Measurements from ENCODE around the gene SPDYE6. TPM values are rescaled to one million over a fixed set of nuclear protein-coding genes. Genes with fewer than 3 reads are reported as not detected.

SPDYE6 gene
- total RNA-seq, 6 experiments from 2014 or later, result not detected

DNA sequence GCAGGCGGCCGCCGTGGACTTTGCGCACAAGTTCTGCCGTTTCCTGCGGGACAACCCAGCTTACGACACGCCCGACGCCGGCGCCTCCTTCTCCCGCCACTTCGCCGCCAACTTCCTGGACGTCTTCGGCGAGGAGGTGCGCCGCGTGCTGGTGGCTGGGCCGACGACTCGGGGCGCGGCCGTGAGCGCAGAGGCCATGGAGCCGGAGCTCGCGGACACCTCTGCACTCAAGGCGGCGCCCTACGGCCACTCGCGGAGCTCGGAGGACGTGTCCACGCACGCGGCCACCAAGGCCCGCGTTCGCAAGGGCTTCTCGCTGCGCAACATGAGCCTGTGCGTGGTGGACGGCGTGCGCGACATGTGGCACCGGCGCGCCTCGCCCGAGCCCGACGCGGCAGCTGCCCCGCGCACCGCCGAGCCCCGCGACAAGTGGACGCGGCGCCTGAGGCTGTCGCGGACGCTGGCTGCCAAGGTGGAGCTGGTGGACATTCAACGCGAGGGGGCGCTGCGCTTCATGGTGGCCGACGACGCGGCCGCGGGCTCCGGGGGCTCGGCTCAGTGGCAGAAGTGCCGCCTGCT is 55.5 kb downstream of the SPDYE6 start:
- H3K4me3 Mint-ChIP-seq, result no peak overlapping the region
- H3K4me1 Mint-ChIP-seq (ENCODE audit: low read depth), result no peaks in the 10 kb centered on the region
- H3K9me3 Mint-ChIP-seq, result no peaks in the 10 kb centered on the region
- H3K27me3 Mint-ChIP-seq (ENCODE audit: insufficient read depth), result peaks cover 5% of the 10 kb centered on the region
- H3K27ac Mint-ChIP-seq, result no peak overlapping the region
- TF ChIP-seq, protein P1, sequence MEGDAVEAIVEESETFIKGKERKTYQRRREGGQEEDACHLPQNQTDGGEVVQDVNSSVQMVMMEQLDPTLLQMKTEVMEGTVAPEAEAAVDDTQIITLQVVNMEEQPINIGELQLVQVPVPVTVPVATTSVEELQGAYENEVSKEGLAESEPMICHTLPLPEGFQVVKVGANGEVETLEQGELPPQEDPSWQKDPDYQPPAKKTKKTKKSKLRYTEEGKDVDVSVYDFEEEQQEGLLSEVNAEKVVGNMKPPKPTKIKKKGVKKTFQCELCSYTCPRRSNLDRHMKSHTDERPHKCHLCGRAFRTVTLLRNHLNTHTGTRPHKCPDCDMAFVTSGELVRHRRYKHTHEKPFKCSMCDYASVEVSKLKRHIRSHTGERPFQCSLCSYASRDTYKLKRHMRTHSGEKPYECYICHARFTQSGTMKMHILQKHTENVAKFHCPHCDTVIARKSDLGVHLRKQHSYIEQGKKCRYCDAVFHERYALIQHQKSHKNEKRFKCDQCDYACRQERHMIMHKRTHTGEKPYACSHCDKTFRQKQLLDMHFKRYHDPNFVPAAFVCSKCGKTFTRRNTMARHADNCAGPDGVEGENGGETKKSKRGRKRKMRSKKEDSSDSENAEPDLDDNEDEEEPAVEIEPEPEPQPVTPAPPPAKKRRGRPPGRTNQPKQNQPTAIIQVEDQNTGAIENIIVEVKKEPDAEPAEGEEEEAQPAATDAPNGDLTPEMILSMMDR (IDR thresholded peaks at IDR 0.05), result peak; percentile 49
- DNase-seq, result no peak
- H3K36me3 Mint-ChIP-seq (ENCODE audit: low read depth), result no peaks in the 10 kb centered on the region

DNA sequence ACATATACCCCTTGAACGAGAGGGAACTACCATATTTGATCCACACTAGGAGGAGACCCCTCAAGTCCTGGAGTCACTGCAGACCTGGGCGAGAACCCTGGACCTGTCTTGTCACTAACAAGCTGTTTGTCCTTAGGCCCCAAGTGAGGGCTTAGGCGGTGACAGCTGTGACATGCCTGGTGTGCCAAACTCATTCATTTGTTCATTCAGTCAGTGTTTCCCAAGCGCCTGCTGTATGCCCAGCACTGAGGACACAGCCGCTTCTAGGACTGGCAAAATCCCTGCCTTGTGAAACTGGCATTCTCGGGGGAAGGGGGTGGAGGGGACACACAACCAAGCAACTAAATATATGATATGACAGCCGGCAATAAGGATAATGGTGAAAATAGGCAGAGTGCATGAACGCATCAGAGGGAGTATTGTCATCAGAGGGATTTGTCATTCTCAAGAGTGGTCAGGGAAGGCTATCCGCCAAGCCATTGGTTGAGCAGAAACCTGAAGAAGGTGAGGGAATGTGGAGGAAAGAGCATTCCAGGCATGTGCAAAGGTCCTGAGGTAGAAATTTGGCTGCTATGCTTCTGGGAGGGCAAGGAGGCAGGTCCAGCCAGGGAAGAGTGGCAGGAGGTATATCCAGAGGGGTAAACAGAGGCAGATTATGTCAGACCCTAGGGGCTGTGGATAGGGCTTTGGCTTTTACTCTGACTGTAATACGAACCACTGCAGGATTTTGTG is 58.6 kb downstream of the SPDYE6 start:
- Mint-ChIP-seq H3K36me3 (ENCODE audit: low read depth) (no peaks in the 10 kb centered on the region), H3K27ac (no peak overlapping the region), H3K9me3 (no peaks in the 10 kb centered on the region), H3K27me3 (ENCODE audit: insufficient read depth) (peaks cover 5% of the 10 kb centered on the region), H3K4me3 (no peak overlapping the region), H3K4me1 (ENCODE audit: low read depth) (no peaks in the 10 kb centered on the region)
- TF ChIP-seq, protein P1 (IDR thresholded peaks at IDR 0.05), result no peak
- DNase-seq, result no peak

DNA sequence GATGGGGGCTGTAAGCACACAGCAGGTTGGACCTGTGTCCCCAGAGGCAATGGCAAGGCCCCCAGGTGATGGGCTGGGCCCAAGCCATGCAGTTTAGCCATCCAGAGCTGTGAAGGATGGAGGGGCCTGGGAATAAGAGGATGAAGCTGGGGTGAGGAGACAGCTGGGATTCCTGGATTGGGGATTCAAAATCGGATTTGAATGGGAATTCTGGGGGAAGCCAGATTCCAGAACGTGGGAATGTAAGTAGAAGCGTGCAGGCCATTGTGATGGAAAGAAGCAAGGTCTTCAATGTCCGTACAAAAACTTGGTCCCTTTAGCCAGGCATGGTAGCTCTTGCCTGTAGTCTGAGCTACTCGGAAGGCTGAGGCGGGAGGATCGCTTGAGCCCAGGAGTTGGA is 59.7 kb downstream of the SPDYE6 start:
- Mint-ChIP-seq H3K36me3 (ENCODE audit: low read depth) (no peaks in the 10 kb centered on the region), H3K4me1 (ENCODE audit: low read depth) (no peaks in the 10 kb centered on the region), H3K9me3 (no peaks in the 10 kb centered on the region), H3K4me3 (no peak overlapping the region), H3K27ac (no peak overlapping the region), H3K27me3 (ENCODE audit: insufficient read depth) (peaks cover 6% of the 10 kb centered on the region)
- no peak for DNase-seq
- TF ChIP-seq, protein P1 (IDR thresholded peaks at IDR 0.05), result no peak

DNA sequence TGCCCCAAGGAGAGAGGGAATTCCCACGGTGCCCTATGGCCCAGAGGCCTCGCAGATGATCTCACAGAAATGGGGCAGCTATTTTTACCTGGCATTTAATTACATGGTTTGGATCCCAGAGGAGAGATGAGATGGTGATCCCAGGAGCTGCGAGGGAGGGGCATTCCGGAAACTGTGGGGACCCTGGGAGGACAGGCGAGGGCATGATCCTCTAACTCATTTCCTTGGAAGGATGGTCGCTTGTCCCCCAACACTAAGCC is 60.1 kb downstream of the SPDYE6 start:
- peaks cover 7% of the 10 kb centered on the region for H3K27me3 Mint-ChIP-seq (ENCODE audit: insufficient read depth)
- H3K27ac Mint-ChIP-seq, result no peak overlapping the region
- TF ChIP-seq, protein P1 (IDR thresholded peaks at IDR 0.05), result no peak
- no peaks in the 10 kb centered on the region for H3K4me1 Mint-ChIP-seq (ENCODE audit: low read depth)
- no peak overlapping the region for H3K4me3 Mint-ChIP-seq
- H3K36me3 Mint-ChIP-seq (ENCODE audit: low read depth), result no peaks in the 10 kb centered on the region
- DNase-seq, result no peak
- no peaks in the 10 kb centered on the region for H3K9me3 Mint-ChIP-seq

Small RNA genes within 50 kb of the gene (microRNA-seq; reads per million reads assigned to microRNA genes)
- gene MIR548O, result not detected

Other genes with a start within 250 kb of the SPDYE6 start
- gene SH2B2, start 69.6 kb downstream of the SPDYE6 start, total RNA-seq (2021; fragmentation: NEBNext Ultra II Directional; extraction: Animal tissue kit (Norgen Biotek cat#: 25700)), result 1 to 10 TPM; 1.2 to 3.2 (median 1.6) TPM
- 10 to 100 TPM; 18.8 to 24.7 (median 20.4) TPM for gene PRKRIP1, start 39.9 kb upstream of the SPDYE6 start, total RNA-seq (2021; fragmentation: NEBNext Ultra II Directional; extraction: Animal tissue kit (Norgen Biotek cat#: 25700))
- 10 to 100 TPM; 49.4 to 72.5 (median 54.9) TPM for gene ORAI2, start 77.1 kb upstream of the SPDYE6 start, total RNA-seq (2021; fragmentation: NEBNext Ultra II Directional; extraction: Animal tissue kit (Norgen Biotek cat#: 25700))
- 10 to 100 TPM in 3 of 6 experiments, 1 to 10 TPM in 3; 9.6 to 11.0 (median 10.0) TPM for gene ALKBH4, start 108.4 kb upstream of the SPDYE6 start, total RNA-seq (2021; fragmentation: NEBNext Ultra II Directional; extraction: Animal tissue kit (Norgen Biotek cat#: 25700))
- gene LRWD1, start 108.5 kb upstream of the SPDYE6 start, total RNA-seq (2021; fragmentation: NEBNext Ultra II Directional; extraction: Animal tissue kit (Norgen Biotek cat#: 25700)), result 10 to 100 TPM; 19.4 to 28.2 (median 23.0) TPM
- gene POLR2J, start 122.5 kb upstream of the SPDYE6 start, total RNA-seq (2021; fragmentation: NEBNext Ultra II Directional; extraction: Animal tissue kit (Norgen Biotek cat#: 25700)), result 10 to 100 TPM; 61.8 to 76.5 (median 66.0) TPM
- gene RASA4B, start 161.3 kb upstream of the SPDYE6 start, total RNA-seq (2021; fragmentation: NEBNext Ultra II Directional; extraction: Animal tissue kit (Norgen Biotek cat#: 25700)), result 10 to 100 TPM; 16.4 to 26.2 (median 20.2) TPM
- gene UPK3BL2, start 187.3 kb upstream of the SPDYE6 start, total RNA-seq (2021; fragmentation: NEBNext Ultra II Directional; extraction: Animal tissue kit (Norgen Biotek cat#: 25700)), result 1 to 10 TPM; 6.0 to 9.8 (median 7.6) TPM
- not detected for gene SPDYE2, start 194.8 kb upstream of the SPDYE6 start, total RNA-seq (2021; fragmentation: NEBNext Ultra II Directional; extraction: Animal tissue kit (Norgen Biotek cat#: 25700))
- gene POLR2J3, start 216.1 kb upstream of the SPDYE6 start, total RNA-seq (2021; fragmentation: NEBNext Ultra II Directional; extraction: Animal tissue kit (Norgen Biotek cat#: 25700)), result 10 to 100 TPM; 18.4 to 31.6 (median 20.1) TPM

All from HFFc6 (cell line).